Activated B cell treated with CpG ODN at 0.5 μM for 24 hours (primary cell): ENCODE measurements around the gene FSIP2. TPM values are rescaled to one million over a fixed set of nuclear protein-coding genes. Genes with fewer than 3 reads are reported as not detected.

ENCODE experiments used
- ATAC-seq: fragments of 200-7000 bp; cut with Tn5 transposase; one replicate; pipeline ENCODE4 v1.10.0; 2021; ENCODE audit warnings: low read depth, mild to moderate bottlenecking, moderate library complexity
- CTCF ChIA-PET: fragments of 350-600 bp; sonication (Branson Sonifier 250); formaldehyde crosslinking; loops from one replicate; lab custom pipeline; 2021; ENCODE audit warnings: antibody characterized with exemption; lab: Charles Lee
- POLR2A ChIA-PET: fragments of 350-600 bp; sonication (Branson Sonifier 250); formaldehyde crosslinking; loops from one replicate; lab custom pipeline; 2021; ENCODE audit warnings: antibody characterized with exemption; lab: Charles Lee
- DNase-seq: peaks from one replicate; pipeline ENCODE4 v3.0.0; 2022
- H3K27ac Mint-ChIP-seq: one replicate; pipeline ENCODE4 v1.8.0; 2020; ENCODE audit warnings: mixed read lengths
- H3K27me3 Mint-ChIP-seq: one replicate; pipeline ENCODE4 v1.8.0; 2021; ENCODE audit warnings: mixed read lengths
- H3K36me3 Mint-ChIP-seq: one replicate; pipeline ENCODE4 v1.8.0; 2021; ENCODE audit warnings: low read depth, mixed read lengths
- H3K4me1 Mint-ChIP-seq: one replicate; pipeline ENCODE4 v1.8.0; 2021; ENCODE audit warnings: mixed read lengths
- H3K4me3 Mint-ChIP-seq: one replicate; pipeline ENCODE4 v1.8.0; 2020; ENCODE audit warnings: mild to moderate bottlenecking, mixed read lengths
- H3K9me3 Mint-ChIP-seq: one replicate; pipeline ENCODE4 v1.8.0; 2020; ENCODE audit warnings: mixed read lengths
- CTCF ChIP-seq: fragments of 200-600 bp; IDR thresholded peaks from one replicate; pipeline ENCODE4 v1.8.0; 2022; ENCODE audit warnings: antibody characterized with exemption, mild to moderate bottlenecking
- intact Hi-C: fragments of 100-400 bp; cut with micrococcal nuclease; formaldehyde crosslinking; loops from one replicate; pipeline ENCODE4 v1.15.1; 2024
- total RNA-seq: library from RNA; stranded (reverse); gene quantifications from 2 replicates; pipeline ENCODE4 v1.2.3, GENCODE V29; 2022

FSIP2 gene
- total RNA-seq, 1 donor from 2014 or later, result 0.24 TPM

DNA sequence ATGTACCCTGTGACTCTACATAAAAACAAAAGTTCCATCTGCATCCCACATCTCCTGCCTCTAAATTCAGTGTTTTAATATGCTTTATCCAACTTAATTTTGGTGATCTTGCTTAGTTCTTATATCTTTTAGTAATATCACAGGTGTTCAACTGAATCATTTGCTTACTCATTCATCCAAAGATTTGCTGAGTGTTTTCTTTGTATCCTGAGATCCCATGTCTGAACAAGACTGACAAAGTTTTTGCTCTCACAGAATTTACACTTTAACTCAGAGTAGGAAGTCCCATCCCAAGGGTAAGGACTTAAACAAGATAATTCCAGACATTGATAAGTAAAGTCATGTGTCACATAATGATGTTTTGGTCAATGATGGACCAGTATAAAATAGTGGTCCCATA lies 87.0 kb downstream of the FSIP2 start:
- intact Hi-C loops, result no loop called here

DNA sequence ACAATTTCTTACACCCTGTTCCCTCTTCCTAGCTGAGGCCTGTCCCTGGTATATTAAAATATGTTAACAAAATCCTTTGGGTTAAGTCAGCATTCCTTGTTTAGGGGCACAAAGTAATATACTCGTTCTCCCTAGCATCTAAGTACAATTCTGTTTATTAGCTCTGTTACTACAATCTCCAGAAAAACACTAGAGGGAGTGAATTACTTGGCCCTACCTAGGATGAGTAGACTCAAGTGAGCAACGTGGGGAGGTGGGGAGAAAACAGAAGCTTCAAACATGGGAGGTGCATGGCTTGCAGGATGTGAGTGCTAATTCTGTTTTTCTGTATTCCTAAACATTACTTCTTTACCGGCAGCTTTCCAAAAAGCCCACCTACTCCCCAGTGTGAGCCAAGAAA lies 89.7 kb downstream of the FSIP2 start:
- H3K27me3 Mint-ChIP-seq, result no peaks in the 10 kb centered on the region
- H3K4me3 Mint-ChIP-seq, result no peak overlapping the region
- ATAC-seq, result no peak
- intact Hi-C loops, result no loop called here
- CTCF ChIA-PET, result no interaction called here
- no peak for DNase-seq
- no peaks in the 10 kb centered on the region for H3K36me3 Mint-ChIP-seq
- POLR2A ChIA-PET, result no interaction called here
- peaks cover 5% of the 10 kb centered on the region for H3K9me3 Mint-ChIP-seq
- no peak for TF ChIP-seq CTCF
- no peak overlapping the region for H3K27ac Mint-ChIP-seq
- no peaks in the 10 kb centered on the region for H3K4me1 Mint-ChIP-seq

More for the DNA sequence above, 87.0 kb downstream of the FSIP2 start:
- ChIA-PET POLR2A (no interaction called here), CTCF (no interaction called here)
- no peak for ATAC-seq
- Mint-ChIP-seq H3K27me3 (no peaks in the 10 kb centered on the region), H3K9me3 (peaks cover 4% of the 10 kb centered on the region), H3K36me3 (no peaks in the 10 kb centered on the region), H3K4me3 (no peak overlapping the region), H3K4me1 (no peaks in the 10 kb centered on the region), H3K27ac (no peak overlapping the region)
- DNase-seq, result no peak
- TF ChIP-seq CTCF, result no peak

GRCh38 chr2:185833864-185834263 lies 95.3 kb downstream of the FSIP2 start:
- intact Hi-C loops, result no loop called here
- CTCF ChIA-PET, result no interaction called here

GRCh38 chr2:185835974-185836373 lies 97.4 kb downstream of the FSIP2 start:
- no peaks in the 10 kb centered on the region for H3K4me1 Mint-ChIP-seq
- intact Hi-C loops, result no loop called here
- H3K27me3 Mint-ChIP-seq, result no peaks in the 10 kb centered on the region
- H3K4me3 Mint-ChIP-seq, result no peak overlapping the region
- ATAC-seq, result no peak
- H3K27ac Mint-ChIP-seq, result no peak overlapping the region
- H3K9me3 Mint-ChIP-seq, result peaks cover 15% of the 10 kb centered on the region
- POLR2A ChIA-PET, result no interaction called here
- CTCF ChIA-PET, result no interaction called here
- peaks cover 2% of the 10 kb centered on the region for H3K36me3 Mint-ChIP-seq
- DNase-seq, result no peak
- TF ChIP-seq CTCF, result no peak

More at GRCh38 chr2:185833864-185834263, 95.3 kb downstream of the FSIP2 start:
- no peak overlapping the region for H3K4me3 Mint-ChIP-seq
- POLR2A ChIA-PET, result no interaction called here
- H3K9me3 Mint-ChIP-seq, result peaks cover 12% of the 10 kb centered on the region
- ATAC-seq, result no peak
- no peaks in the 10 kb centered on the region for H3K4me1 Mint-ChIP-seq
- no peaks in the 10 kb centered on the region for H3K27me3 Mint-ChIP-seq
- H3K27ac Mint-ChIP-seq, result no peak overlapping the region
- no peak for DNase-seq
- TF ChIP-seq CTCF, result no peak
- peaks cover 2% of the 10 kb centered on the region for H3K36me3 Mint-ChIP-seq

DNA sequence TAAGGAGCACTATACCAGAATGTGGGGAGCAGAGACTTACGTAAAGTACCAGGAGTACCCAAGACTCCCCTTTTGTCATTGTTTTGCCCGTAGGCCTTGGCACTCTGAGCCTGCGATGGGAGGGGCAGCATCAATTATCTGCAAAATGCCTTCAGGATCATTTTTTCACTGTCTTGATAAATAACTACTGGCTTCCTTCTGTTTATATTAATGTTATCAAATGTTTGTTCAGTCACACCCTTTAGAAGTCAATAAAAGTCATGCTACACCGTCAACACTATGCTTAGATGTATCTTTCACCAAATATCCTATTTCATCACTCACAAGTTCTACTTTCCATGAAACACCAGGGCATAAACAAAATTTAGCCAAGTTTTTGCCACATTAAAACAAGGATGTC lies 116.3 kb downstream of the FSIP2 start:
- DNase-seq (no peak), ATAC-seq (no peak)
- TF ChIP-seq CTCF, result no peak
- H3K4me3 Mint-ChIP-seq, result no peak overlapping the region
- no peaks in the 10 kb centered on the region for H3K27me3 Mint-ChIP-seq
- intact Hi-C loops, result no loop called here
- H3K4me1 Mint-ChIP-seq, result no peaks in the 10 kb centered on the region
- H3K36me3 Mint-ChIP-seq, result no peaks in the 10 kb centered on the region
- ChIA-PET POLR2A (no interaction called here), CTCF (no interaction called here)
- H3K27ac Mint-ChIP-seq, result no peak overlapping the region
- peaks cover 12% of the 10 kb centered on the region for H3K9me3 Mint-ChIP-seq
